Anterior cingulate cortex (tissue), 58 donors: Measurements from ENCODE around the gene LYST.
"Not testable (repeated sequence)": the region's sequence is repeated elsewhere in the genome, so short reads cannot be mapped to it uniquely, and the experiment has no call there.

Experiments
- DNase-seq, 58 donors: peaks; one replicate each; lab custom pipeline; 2025; lab: John Stamatoyannopoulos, UW

Gene LYST

DNA sequence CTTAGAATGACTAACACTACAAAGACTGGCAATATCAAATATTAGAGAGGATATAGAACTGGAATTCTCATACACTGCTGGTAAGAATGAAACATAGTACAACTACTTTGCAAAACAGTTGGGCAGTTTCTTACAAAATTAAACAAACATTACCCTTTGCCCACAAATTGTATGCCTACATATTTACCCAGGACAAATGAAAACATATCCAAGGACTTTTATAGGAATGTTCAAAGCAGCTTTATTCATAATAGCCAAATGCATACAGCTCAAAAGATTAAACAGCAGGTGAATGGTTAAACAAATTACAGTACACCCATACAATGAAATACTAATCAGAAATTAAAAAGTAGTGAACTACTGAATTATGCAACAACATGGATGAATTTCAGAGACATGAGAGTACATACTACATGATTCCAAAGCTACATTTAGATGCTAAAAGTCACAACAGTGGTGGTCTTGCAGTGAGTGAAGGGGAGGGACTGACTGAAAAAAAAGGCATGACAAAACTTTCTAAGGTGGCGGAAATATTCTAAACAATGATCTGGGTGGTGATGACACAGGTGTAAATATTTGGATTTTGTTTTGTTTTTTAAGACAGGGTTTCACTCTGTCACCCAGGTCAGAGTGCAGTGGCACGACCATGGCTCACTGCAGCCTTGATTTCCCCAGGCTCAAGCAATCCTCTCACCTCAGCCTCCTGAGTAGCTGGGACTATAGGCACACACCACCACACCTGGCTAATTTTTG, 40.4 kb downstream of the LYST start:
- DNase-seq, result no peak

- no peak for DNase-seq
Observed at GRCh38 chr1:235825229-235825628, 41.5 kb downstream of the LYST start.

DNA sequence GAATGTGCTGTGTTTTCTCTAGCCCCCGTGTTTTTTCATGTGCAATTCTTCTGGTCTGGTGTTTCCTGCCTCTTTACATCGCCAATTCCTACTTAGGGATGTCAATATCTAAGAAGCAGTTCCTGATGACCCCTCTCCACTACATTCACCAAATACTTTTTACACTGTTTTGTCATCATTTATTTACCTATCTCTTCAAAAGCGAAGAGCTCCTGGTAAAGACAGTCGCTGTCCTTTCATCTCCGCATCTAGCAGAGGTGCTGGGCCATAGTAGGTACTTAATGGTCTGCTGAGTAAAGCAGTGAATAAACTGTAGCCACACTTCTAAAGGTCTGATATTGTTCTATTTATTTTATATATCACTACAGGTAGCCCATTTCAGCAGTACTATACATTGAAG, 43.0 kb downstream of the LYST start:
- no peak for DNase-seq

GRCh38 chr1:235822685-235823084, 44.0 kb downstream of the LYST start:
- DNase-seq, result no peak

- DNase-seq, result no peak
Observed at GRCh38 chr1:235821361-235821981, 45.2 kb downstream of the LYST start.

DNA sequence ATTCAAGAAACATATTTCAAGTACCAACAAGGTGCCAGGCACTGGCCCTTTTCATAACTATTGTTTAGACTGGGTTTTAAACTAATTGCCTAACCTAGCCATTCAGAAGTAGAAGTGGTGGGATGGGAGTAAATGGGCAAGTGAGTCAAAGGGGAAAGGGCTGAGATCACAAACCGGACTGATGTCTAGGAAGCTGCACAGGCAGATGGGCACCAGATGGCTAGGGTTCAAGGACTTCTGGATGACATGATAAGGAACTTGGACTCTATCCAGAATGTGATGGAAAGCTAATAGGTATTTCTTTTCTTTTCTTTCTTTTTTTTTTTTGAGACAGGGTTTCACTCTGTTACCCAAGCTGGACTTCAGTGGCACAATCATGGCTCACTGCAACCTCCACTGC, 46.6 kb downstream of the LYST start:
- DNase-seq, result no peak

GRCh38 chr1:235818632-235819136, 48.0 kb downstream of the LYST start:
- no peak for DNase-seq

DNA sequence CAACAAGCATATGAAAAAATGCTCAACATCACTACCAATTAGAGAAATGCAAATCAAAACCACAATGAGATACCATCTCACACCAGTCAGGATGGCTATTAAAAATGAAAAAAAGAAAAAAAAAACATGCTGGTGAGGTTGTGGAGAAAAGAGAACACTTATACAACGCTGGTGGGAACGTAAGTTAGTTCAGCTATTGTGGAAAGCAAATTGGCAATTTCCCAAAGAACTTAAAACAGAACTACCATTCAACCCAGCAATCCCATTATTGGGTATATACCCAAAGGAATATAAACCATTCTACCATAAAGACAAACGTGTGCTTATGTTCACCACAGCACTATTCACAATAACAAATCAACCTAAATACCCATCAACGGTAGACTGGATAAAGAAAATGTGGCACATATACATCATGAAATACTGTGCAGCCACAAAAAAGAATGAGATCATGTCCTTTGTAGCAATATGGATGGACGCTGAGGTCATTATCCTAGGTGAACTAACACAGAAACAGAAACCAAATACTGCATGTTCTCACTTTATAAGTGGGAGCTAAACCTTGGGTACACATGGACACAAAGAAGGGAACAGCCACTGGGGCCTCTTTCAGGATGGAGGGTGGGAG, 49.5 kb downstream of the LYST start:
- DNase-seq, result no peak

DNA sequence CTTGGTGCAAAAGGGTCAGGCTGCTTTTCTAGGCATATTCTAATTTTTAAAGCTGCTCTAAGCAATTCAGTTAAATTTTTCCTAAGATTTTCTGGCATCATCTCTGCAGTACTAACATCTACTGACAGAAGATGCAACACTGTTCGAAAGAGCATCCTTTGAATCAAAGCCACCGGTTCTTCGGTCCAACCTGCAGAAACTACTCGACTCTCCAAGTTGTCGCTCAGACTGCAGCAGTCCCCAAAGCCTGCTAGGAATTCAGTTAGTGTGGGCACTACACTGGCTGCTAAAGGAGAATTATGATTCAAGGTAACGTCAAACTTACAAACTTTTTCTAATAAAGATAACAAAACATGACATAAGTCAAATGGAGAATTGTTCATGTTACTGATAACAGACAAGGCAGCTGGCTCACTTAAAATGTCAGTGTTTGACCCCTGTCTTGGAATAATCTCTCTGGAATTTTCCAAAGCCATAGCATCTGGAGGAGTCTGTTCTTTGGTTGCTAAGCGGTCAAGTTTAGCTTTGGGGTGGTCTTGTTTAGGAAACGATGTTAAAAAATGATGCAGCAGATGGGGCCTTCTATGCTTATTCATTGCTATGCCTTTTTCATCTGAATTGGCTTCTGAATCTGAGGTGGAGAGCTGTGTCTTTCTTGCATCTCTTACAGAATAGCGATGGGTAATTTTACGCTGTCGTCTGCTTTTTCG, 56.9 kb downstream of the LYST start:
- DNase-seq, result no peak

GRCh38 chr1:235808223-235808622, 58.5 kb downstream of the LYST start:
- no peak for DNase-seq

GRCh38 chr1:235806123-235806522, 60.6 kb downstream of the LYST start:
- no peak for DNase-seq

DNA sequence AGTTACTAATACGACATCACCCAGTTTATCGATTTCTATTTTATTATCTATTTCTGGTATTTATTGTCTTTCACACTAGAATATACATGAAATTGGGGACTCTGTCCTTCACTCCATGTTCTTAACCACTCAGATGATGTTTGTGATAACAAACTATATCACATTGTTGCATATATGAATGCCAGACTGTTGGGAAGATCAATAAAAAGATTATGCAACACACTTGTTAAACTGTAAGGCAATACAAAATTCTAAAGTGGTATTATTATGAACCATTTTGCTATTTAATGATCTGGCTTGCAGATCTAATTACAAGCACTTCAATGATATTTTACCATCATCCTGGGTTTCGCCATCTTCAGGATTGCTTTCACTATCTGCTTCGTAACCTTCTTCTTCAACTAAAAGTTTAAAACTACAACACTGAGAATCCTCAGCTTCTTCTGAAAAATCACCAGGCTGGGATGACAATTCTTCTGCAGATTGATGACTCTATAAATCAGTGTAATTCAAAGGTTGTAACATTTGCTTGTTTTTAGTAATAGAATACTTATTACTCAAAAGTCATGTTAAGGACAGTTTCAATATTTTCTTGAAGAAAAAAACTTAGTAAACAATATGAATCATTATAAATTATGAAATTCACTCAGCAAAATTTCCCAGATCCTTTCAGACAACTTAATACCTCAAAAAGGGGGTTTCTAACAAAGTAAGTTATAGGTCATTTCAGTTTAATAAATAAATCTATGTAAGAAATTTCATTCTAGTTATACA, 63.9 kb downstream of the LYST start:
- no peak for DNase-seq

DNA sequence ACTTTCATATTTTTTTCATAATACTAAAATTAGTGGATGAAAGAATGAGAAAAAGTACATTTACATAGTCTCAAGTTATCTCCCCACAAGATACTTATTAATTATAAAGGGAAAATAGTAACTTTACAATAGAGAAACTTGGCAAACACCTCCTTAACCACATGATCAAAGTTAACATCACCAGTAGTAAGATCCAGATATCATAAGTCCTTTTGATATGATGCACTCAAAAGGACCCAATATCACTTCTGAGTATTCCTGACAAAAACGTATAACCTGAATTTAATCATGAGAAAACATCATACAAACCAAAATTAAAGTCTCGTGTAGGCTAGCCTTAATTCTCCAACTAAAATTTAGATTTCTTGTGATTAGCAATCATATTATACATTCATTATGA, 67.4 kb downstream of the LYST start:
- DNase-seq, result no peak

GRCh38 chr1:235791532-235792060, 75.1 kb downstream of the LYST start:
- DNase-seq, result no peak

- no peak for DNase-seq
Observed at GRCh38 chr1:235790123-235790522, 76.6 kb downstream of the LYST start.

- DNase-seq, result not testable (repeated sequence)
Observed at GRCh38 chr1:235786227-235786898, 80.3 kb downstream of the LYST start.

- no peak for DNase-seq
Observed at GRCh38 chr1:235784950-235785349, 81.8 kb downstream of the LYST start.

DNA sequence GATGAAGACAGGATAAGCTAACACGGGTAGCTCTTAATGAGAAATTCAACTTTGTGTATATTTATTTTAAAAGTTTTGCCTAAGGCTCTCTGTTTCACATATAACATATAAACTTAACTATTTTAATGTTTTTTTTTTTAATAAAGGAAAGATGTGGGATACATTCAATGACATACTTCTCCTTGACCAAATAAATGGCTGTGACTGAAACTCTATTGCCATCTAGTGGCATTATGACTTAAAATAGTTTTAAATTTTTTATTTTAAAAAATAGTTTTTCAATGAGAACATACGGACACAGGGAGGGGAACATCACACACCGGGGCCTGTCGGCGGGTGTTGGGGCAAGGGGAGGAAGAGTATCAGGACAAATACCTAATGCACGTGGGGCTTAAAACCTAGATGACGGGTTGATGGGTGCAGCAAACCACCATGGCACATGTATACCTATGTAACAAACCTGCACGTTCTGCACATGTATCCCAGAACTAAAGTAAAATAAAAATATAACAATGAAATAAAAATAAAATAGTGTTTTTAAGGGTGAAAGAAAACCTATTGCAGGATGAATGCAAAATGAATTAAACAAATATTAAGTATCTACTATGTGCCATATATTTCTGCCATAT, 83.4 kb downstream of the LYST start:
- DNase-seq, result no peak

GRCh38 chr1:235782601-235783000, 84.1 kb downstream of the LYST start:
- no peak for DNase-seq
